GM12864 (cell line): ENCODE results near the gene OVOL3.

Source experiments
- DNase-seq: peaks from one replicate; pipeline ENCODE4 v3.0.0-alpha.2; 2011; ENCODE audit warnings: low read depth
- H3K4me3 ChIP-seq: 2 replicates; pipeline ENCODE4 v1.5.1; 2011; ENCODE audit warnings: mild to moderate bottlenecking, low read depth, low read length, control low read depth
- TF ChIP-seq, protein P1 (sequence below): IDR thresholded peaks from 2 replicates; pipeline ENCODE4 v1.5.1; 2011; ENCODE audit warnings: low read depth, mild to moderate bottlenecking, moderate library complexity, low read length, control low read depth, inconsistent platforms; ENCODE audit errors: missing control alignments

The OVOL3 gene

DNA sequence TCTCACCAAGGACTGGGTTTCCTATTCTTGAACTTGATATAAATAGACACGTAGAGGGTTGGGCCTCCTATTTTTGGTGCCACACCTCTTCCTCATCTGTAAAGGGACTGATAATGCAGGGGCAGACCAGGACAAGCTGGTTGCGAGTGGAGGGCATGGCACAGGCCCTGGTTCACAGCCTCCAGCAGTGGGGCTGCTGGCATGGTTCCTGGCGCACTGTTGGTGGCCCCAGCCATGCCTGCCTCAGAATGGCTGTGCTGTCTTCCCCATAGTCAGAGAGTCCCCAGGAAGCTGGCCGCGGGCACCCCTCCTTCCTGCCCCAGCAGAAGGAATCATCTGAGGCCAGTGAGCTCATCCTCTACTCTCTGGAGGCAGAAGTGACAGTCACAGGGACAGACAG is 10.5 kb upstream of the OVOL3 start:
- H3K4me3 ChIP-seq = no peak overlapping the region
- DNase-seq = no peak
- TF ChIP-seq, protein P1, sequence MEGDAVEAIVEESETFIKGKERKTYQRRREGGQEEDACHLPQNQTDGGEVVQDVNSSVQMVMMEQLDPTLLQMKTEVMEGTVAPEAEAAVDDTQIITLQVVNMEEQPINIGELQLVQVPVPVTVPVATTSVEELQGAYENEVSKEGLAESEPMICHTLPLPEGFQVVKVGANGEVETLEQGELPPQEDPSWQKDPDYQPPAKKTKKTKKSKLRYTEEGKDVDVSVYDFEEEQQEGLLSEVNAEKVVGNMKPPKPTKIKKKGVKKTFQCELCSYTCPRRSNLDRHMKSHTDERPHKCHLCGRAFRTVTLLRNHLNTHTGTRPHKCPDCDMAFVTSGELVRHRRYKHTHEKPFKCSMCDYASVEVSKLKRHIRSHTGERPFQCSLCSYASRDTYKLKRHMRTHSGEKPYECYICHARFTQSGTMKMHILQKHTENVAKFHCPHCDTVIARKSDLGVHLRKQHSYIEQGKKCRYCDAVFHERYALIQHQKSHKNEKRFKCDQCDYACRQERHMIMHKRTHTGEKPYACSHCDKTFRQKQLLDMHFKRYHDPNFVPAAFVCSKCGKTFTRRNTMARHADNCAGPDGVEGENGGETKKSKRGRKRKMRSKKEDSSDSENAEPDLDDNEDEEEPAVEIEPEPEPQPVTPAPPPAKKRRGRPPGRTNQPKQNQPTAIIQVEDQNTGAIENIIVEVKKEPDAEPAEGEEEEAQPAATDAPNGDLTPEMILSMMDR = no peak

DNA sequence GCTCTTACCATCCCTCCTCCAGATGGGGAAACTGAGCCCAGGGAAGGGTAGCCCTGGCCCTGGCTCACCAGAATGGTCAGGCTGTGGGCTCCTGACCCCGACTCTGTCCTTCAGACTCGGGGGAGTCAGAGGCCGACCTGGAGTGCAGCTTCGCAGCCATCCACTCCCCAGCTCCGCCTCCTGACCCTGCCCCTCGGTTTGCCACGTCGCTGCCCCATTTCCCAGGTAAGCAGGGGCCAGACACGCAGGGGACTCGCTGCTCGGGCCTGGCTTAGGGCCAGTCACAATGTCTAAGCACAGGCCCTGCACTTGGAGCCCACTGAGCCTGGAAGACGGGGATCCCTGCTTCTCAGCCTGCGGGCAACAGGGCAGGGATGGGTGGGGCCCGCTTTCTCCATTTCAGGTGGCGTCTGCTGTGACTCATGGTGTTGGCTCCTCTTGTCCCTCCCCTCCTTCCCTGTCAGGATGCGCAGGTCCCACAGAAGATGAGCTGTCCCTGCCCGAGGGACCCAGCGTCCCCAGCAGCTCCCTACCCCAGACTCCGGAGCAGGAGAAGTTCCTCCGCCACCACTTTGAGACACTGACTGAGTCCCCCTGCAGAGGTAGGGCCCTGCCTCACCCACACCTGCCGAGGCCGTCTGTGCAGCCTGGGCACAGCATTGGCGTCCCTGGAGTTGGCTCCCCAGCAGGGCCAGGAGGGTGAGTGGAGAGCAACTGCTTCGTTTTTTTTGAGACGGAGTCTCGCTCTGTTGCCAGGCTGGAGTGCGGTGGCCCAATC is 9.2 kb upstream of the OVOL3 start:
- no peak for DNase-seq
- H3K4me3 ChIP-seq = no peak overlapping the region
- TF ChIP-seq, protein P1 = no peak

DNA sequence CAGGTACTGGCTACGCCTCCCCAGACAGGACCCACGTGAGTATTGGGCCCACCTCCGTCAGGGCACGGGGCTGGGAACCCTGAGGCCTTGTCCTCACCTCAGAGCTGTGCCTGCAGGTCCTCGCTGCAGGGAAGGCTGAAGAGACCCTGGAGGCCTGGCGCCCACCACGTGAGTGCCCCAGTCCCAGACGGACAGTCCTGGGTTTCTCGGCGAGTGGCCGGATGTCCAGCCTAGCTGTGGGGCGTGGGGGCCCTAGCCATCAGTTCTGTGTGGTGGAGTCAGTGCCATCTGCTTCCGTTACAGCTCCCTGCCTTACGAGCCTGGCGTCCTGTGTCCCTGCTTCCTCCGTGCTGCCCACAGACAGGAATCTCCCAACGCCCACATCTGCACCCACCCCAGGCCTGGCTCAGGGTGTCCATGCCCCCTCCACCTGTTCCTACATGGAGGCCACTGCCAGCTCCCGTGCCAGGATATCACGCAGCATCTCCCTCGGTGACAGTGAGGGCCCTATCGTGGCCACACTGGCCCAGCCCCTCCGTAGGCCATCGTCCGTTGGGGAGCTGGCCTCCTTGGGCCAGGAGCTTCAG is 7.8 kb upstream of the OVOL3 start:
- DNase-seq = no peak
- no peak overlapping the region for H3K4me3 ChIP-seq
- TF ChIP-seq, protein P1 = no peak

DNA sequence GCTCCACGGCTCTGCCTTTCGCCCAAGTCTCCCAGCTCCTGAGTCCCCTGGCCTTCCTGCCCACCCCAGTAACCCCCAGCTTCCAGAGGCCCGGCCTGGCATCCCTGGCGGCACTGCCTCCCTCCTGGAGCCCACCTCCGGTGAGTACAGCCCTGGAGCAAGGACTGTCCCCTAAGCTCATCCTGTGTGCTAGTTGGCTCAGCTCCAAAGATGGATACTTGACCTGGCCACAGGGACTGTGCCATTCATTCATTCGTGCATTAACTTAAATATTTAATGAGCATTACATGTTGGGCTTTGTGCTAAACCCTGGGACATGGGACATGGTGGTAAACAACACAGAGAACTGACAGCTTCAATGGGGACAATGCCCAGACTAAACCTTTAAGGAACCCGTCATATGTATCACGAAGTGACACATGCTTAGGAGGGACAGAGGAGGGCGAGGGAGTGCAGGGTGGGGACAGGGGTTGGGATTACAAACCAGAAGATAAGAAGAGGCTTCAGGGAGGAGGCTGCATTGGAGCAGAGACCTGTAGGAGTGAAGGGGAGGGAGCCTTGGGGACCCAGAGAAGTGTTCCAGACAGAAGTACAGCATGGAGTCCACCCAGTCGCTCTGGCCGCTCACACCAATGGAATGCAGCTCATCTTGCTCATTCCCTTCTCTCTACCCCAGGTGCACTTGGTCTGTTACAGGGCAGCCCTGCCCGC is 6.9 kb upstream of the OVOL3 start:
- TF ChIP-seq, protein P1 = no peak
- no peak overlapping the region for H3K4me3 ChIP-seq
- no peak for DNase-seq

- no peak for DNase-seq
- TF ChIP-seq, protein P1 = no peak
- H3K4me3 ChIP-seq = no peak overlapping the region
These were observed 4.5 kb upstream of the OVOL3 start for GRCh38 chr19:36106441-36106840.

DNA sequence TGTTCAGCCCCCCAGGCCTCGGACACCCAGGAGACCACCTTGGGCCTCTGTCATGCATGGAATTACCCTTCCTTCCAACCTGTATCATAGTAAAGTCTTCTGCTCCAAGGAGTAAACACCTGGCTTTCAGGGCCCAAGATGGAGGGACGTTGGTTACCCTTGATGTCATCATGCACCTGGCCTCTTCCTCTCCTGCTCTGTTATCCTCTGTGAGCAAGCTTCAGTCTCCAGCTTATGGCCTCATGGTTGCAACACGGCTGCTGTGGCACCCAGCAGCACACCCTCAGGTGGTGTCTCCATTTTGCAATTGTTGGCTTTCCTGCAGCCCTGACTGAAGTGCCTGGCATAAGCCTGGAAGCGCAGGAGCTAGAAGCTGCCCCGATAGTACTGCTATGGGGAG is 4.0 kb upstream of the OVOL3 start:
- TF ChIP-seq, protein P1 = no peak
- no peak for DNase-seq
- no peak overlapping the region for H3K4me3 ChIP-seq
